ENCODE data around the gene VAPB. TPM values are rescaled to one million over a fixed set of nuclear protein-coding genes. Genes with fewer than 3 reads are reported as not detected.
A peak's percentile ranks its signal among the peaks of the same experiment; 100 is the strongest.

Gene VAPB
- total RNA-seq, 2 experiments from 2014 or later: 32.8 to 35.6 TPM

DNA sequence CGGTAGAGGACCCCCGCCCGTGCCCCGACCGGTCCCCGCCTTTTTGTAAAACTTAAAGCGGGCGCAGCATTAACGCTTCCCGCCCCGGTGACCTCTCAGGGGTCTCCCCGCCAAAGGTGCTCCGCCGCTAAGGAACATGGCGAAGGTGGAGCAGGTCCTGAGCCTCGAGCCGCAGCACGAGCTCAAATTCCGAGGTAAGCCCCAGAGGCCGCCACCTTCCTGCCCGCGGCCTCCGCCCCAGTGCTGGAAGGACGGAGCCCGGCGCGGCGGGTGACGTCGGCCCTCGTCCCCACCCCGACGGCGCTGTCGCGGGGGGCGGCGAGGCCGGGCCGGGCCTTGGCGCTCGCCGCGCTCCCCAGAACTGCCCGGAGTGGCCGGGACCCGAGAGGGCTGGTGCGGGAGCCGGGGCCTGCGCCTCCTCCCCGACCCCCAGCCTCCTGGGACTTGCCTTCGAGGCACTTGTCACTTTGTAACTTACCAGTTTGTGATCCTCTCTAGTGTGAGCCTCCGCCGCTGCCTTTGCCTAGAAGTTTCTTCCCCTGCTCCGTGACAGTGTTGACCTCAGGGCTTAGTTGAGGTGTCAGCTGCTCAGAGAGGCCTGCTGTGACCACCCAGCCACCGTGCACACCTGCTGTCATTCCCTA, 417 bp downstream of the VAPB start:
- Mint-ChIP-seq H3K9me3 (no peaks in the 10 kb centered on the region), H3K27ac (peak overlapping the region; percentile 90), H3K4me1 (peaks cover 32% of the 10 kb centered on the region), H3K27me3 (peaks cover 3% of the 10 kb centered on the region), H3K36me3 (peaks cover 32% of the 10 kb centered on the region), H3K4me3 (peak overlapping the region; percentile 94)
- DNase-seq: peak; percentile 72
- POLR2A ChIA-PET: interaction anchor here (0.7 to 2.0 kb wide), 12 partner anchors 9 to 1551 kb away, joined by 3 to 17 read pairs (median 6); partner anchors contain the start of genes FAM217B, PPP1R3D, RAB22A and STX16
- peak; percentile 57 for ATAC-seq (ENCODE audit: low read depth)

DNA sequence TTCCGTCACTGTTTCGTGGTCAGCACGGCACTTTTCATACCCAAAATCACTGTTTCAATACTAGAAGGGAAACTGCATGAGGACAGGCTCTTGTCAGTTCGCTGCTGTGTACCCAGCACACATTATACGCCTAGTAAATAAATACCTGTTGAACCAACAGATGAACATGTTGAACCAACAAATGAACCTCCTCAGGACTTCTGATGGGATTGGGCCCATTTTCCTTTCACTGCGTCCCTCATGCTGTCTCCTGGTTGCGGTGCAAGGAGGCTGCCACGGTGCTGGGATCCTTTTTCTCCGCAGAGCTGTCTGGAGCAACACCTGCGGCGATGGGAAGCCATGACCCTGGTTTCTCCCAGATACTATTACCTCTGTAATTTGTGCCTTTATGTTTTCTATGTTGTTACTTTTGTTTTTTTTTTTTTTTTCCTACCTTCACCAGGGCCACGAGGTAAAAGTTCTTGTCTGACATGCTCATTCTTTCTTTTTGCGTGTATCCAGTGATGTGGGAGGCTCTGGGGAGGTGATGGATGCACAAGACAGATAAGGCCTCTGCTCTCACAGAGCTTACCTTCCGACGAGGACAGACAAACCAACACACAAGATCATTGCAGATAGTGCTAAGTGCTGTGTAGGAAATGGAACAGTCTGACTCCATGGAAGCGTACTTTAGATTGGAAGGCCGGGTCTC, 1.1 kb downstream of the VAPB start:
- ATAC-seq (ENCODE audit: low read depth): no peak
- POLR2A ChIA-PET: interaction anchor here (1.4 to 2.0 kb wide), 4 partner anchors 9 to 84 kb away, joined by 5 to 17 read pairs (median 8); partner anchors contain the start of gene RAB22A
- H3K27ac Mint-ChIP-seq: peak overlapping the region; percentile 90

DNA sequence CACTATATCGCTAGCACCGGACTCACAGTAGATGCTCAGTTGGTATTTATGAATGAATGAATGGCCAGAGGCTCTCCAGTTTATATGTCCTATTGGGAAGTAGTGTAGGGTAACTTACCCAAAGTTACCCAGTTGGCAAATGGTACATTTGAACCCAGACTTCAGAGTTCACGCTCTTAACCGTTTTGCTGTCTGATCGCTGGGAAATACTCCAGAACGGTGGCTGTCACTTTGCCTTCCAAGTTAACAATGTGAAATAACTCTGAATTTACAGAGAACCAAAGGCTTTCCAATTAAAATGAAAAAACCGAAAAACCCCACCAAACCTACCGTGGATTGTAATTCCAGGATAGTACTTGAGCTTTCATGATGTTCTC, 1.6 kb downstream of the VAPB start:
- peaks cover 35% of the 10 kb centered on the region for H3K4me1 Mint-ChIP-seq

More for the DNA sequence above, 1.1 kb downstream of the VAPB start:
- H3K4me1 Mint-ChIP-seq: peaks cover 32% of the 10 kb centered on the region
- H3K4me3 Mint-ChIP-seq: peak overlapping the region; percentile 94
- DNase-seq: no peak
- no peaks in the 10 kb centered on the region for H3K27me3 Mint-ChIP-seq
- no peaks in the 10 kb centered on the region for H3K9me3 Mint-ChIP-seq
- peaks cover 32% of the 10 kb centered on the region for H3K36me3 Mint-ChIP-seq

DNA sequence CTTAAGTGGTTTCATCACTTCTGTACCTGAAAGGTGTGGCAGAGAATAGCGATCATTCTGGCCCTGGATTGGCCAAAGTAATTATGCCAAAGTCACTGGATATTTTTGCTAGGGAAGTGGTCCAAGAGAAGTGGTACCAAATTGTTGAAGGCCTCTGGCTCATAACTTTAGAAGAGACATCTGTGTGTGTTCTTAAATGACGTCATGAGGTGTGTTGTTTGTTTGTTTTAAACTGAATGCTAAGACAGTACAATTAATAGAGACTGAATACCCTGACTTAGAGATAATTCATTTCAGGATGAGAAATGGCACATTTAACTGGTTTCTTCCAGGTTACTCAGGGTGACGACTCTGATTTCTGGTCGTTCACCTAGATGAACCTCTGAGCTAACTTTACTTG, 3.3 kb downstream of the VAPB start:
- POLR2A ChIA-PET: no interaction called here
- Mint-ChIP-seq H3K4me3 (no peak overlapping the region), H3K9me3 (no peaks in the 10 kb centered on the region), H3K27ac (no peak overlapping the region), H3K36me3 (peaks cover 40% of the 10 kb centered on the region), H3K4me1 (peaks cover 44% of the 10 kb centered on the region), H3K27me3 (no peaks in the 10 kb centered on the region)
- ATAC-seq (ENCODE audit: low read depth) (no peak), DNase-seq (no peak)

More for the DNA sequence above, 1.6 kb downstream of the VAPB start:
- Mint-ChIP-seq H3K4me3 (peak overlapping the region; percentile 94), H3K36me3 (peaks cover 32% of the 10 kb centered on the region), H3K9me3 (no peaks in the 10 kb centered on the region), H3K27me3 (no peaks in the 10 kb centered on the region), H3K27ac (peak overlapping the region; percentile 90)
- DNase-seq: no peak
- POLR2A ChIA-PET: interaction anchor here (2.0 kb wide), 1 partner anchor 81 kb away, joined by 17 read pairs; the partner anchor contains the start of gene RAB22A
- ATAC-seq (ENCODE audit: low read depth): no peak

DNA sequence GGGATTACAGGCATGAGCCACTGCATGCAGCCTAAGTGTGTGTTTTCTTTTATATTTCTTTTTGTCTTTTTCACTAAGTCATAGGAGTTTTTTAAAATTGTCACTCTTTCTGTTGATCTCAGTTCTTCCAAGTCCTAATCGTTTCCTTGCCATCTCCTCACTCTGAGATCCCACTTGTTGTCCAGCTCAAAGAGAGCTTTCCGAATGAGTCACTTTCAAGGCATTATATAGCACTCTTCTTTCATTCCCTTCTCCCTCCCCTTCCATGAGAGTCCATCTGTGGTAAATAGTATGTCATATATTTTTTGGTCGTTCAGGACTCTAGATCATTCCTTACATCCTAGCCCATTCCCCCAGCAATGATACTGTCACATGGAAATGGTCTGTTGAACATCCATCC, 4.3 kb downstream of the VAPB start:
- Mint-ChIP-seq H3K27ac (no peak overlapping the region), H3K4me1 (peaks cover 51% of the 10 kb centered on the region), H3K9me3 (no peaks in the 10 kb centered on the region), H3K36me3 (peaks cover 50% of the 10 kb centered on the region), H3K27me3 (no peaks in the 10 kb centered on the region), H3K4me3 (no peak overlapping the region)
- POLR2A ChIA-PET: no interaction called here
- DNase-seq (no peak), ATAC-seq (ENCODE audit: low read depth) (no peak)

DNA sequence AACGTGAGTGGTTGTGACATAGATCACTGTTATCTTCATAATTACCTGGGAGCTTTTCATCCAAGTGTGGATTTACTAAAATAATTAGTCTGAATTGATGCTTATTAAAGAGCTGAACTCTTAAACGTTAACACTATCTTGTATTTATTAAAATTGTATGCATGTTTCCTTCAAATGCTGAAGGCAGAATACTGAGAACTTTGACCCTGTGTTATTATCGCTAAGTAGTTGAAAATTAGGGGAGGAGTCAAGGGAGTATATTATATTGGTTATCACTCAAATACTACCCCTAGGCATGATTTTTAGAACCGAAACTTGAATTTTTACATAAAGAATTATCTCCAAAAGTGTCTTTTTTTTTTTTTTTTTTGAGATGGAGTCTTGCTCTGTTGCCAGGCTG, 5.8 kb downstream of the VAPB start:
- POLR2A ChIA-PET: no interaction called here
- Mint-ChIP-seq H3K27me3 (no peaks in the 10 kb centered on the region), H3K4me1 (peaks cover 57% of the 10 kb centered on the region), H3K9me3 (no peaks in the 10 kb centered on the region), H3K27ac (no peak overlapping the region), H3K4me3 (no peak overlapping the region), H3K36me3 (peaks cover 57% of the 10 kb centered on the region)
- DNase-seq: no peak
- ATAC-seq (ENCODE audit: low read depth): no peak

DNA sequence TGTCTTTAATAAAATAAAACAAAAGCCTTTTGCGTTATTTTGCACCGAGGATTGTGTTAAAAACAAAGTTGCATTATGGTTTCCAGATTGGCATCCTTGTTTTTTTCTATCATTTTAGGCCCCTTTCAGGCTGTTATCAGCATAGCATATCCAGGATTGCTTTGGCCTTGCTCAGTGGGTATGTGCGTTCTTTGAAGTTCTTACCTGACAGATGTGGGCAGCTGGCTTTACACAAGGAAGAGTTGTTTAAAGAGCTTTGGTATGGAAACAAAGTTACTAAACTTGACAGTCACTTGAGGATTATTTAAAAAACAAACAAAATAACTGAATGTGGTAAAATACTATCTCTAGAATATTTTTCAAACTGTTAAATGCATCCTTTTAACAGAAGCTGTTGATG, 6.6 kb downstream of the VAPB start:
- Mint-ChIP-seq H3K27me3 (no peaks in the 10 kb centered on the region), H3K4me3 (no peak overlapping the region), H3K4me1 (peaks cover 57% of the 10 kb centered on the region), H3K36me3 (peaks cover 54% of the 10 kb centered on the region), H3K27ac (no peak overlapping the region), H3K9me3 (no peaks in the 10 kb centered on the region)
- DNase-seq (no peak), ATAC-seq (ENCODE audit: low read depth) (no peak)
- POLR2A ChIA-PET: no interaction called here

DNA sequence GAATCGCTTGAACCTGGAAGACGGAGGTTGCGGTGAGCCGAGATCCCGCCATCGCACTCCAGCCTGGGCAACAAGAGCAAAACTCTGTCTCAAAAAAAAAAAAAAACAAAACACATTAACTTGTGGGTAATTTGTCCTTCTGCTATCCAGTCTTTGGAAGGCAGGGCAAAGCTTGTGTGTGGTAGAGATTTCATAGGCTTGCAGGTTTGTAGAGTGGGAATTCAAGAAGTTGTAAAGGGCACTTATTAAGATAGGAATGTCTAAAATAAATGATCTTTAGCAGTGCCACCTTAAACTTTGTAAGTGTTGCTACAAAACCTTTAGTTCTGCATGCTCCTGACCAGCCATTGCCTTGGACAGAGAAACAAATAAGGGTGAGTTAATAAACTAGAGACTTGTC, 8.4 kb downstream of the VAPB start:
- Mint-ChIP-seq H3K27ac (no peak overlapping the region), H3K9me3 (no peaks in the 10 kb centered on the region), H3K4me3 (no peak overlapping the region), H3K27me3 (no peaks in the 10 kb centered on the region), H3K36me3 (peaks cover 40% of the 10 kb centered on the region), H3K4me1 (peaks cover 47% of the 10 kb centered on the region)
- ATAC-seq (ENCODE audit: low read depth): no peak
- DNase-seq: no peak
- POLR2A ChIA-PET: no interaction called here

DNA sequence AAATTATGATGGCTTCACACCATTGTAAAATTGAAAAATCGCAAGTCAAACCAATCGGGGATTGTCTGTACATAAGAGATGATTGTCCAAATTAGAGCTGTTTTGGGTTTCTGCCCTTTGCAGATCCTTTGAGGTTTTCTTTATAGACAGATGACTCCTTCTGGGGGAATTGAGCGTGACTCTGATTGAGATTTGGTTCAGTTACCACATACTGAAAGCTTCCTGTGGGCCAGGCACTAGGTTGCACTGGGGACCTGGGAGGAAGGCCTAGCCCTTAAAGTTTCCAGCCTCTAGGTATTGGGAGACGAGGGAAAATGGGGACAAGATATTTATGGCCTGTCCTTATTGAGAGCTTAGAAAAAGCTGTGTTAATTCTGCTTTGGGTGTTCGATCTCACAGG, 9.2 kb downstream of the VAPB start:
- peak overlapping the region; percentile 7 for H3K4me3 Mint-ChIP-seq
- no peak overlapping the region for H3K27ac Mint-ChIP-seq
- H3K36me3 Mint-ChIP-seq: peaks cover 37% of the 10 kb centered on the region
- peaks cover 41% of the 10 kb centered on the region for H3K4me1 Mint-ChIP-seq
- no peak for DNase-seq
- no peaks in the 10 kb centered on the region for H3K9me3 Mint-ChIP-seq
- H3K27me3 Mint-ChIP-seq: no peaks in the 10 kb centered on the region
- no peak for ATAC-seq (ENCODE audit: low read depth)
- POLR2A ChIA-PET: interaction anchor here (1.8 kb wide), 1 partner anchor 9 kb away, joined by 7 read pairs; the partner anchor contains the start of gene VAPB

DNA sequence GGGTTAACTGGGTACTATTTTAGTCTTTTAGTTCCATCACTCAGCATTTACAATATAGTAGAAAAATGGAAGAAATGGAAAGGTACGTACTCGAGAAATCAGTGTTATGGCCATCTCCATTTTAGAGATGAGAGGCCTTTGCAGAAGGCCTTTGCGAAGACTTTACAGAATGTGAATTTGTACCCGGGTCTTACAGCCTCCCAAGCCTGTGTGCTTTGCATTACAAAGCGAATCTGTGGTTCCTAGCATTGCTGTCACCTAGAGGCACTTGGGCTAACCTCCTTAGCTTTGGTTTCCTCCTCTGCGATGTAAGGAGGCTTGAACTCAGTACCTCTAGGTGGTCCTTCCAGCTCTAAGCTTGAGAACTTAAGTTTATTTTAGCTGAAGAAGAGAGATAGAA, 10.9 kb downstream of the VAPB start:
- Mint-ChIP-seq H3K36me3 (peaks cover 29% of the 10 kb centered on the region), H3K4me3 (no peak overlapping the region), H3K27me3 (no peaks in the 10 kb centered on the region), H3K4me1 (peaks cover 34% of the 10 kb centered on the region), H3K27ac (no peak overlapping the region), H3K9me3 (no peaks in the 10 kb centered on the region)
- no peak for DNase-seq
- no peak for ATAC-seq (ENCODE audit: low read depth)
- POLR2A ChIA-PET: no interaction called here

DNA sequence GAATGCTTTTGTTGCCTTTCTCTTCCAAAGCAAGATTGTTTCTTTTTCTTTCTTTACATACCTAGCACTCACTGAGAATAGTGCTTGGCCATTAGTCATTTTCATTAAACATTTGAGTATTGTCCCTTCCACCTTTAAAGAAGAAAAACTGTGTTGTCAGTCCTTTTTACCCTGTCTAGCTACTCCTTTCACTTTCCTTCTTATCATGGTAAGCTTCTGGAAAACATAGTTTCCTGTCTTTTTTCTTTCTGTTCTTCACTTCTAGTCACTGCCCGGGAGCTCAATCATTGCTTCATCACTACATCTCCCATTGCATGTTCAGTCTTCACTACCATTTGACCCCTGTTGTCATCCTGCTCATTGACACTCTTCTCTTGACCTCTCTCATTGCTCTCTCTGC, 12.1 kb downstream of the VAPB start:
- Mint-ChIP-seq H3K36me3 (peaks cover 27% of the 10 kb centered on the region), H3K27me3 (no peaks in the 10 kb centered on the region), H3K4me1 (peaks cover 27% of the 10 kb centered on the region), H3K9me3 (no peaks in the 10 kb centered on the region), H3K27ac (no peak overlapping the region), H3K4me3 (no peak overlapping the region)
- ATAC-seq (ENCODE audit: low read depth) (no peak), DNase-seq (no peak)
- POLR2A ChIA-PET: interaction anchor here (1.3 kb wide), 1 partner anchor 12 kb away, joined by 4 read pairs; the partner anchor contains the start of gene VAPB

DNA sequence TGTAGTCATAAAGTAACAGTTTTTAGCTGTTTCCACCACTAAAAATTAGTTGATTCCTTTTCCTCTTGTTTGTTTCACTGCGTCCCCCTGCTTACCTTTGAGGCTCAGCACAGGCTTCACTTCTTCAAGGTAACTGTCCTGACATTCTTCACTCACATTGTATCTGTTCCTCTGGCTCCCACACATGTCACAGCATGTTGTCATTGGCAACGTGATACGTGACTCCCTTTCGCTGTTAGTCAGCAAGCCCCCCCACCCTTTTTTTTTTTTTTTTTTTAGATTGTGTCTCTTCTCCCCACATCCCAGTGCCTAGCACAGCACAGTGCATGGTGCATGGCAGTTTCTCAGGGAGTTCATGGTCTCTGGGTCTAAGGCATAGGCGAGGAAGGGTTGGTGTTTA, 13.3 kb downstream of the VAPB start:
- peaks cover 26% of the 10 kb centered on the region for H3K4me1 Mint-ChIP-seq

DNA sequence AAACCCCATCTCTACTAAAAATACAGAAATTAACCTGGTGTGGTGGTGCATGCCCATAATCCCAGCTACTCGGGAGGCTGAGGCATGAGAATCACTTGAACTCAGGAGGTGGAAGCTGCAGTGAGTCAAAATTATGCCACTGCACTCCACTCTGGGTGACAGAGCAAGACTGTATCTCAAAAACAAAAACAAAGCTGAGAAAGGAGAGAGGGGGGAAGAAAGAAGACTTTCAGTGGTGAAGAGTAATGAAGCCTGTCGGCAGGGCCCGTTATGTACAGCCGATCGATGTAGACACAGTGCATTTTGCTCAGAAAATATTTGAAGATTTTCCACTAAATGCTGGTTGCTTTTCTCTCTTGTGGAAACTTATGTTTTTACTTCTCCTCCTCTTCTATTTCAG, 13.8 kb downstream of the VAPB start:
- Mint-ChIP-seq H3K4me1 (peaks cover 26% of the 10 kb centered on the region), H3K9me3 (no peaks in the 10 kb centered on the region), H3K27ac (no peak overlapping the region), H3K4me3 (no peak overlapping the region), H3K27me3 (no peaks in the 10 kb centered on the region), H3K36me3 (peaks cover 15% of the 10 kb centered on the region)
- DNase-seq (no peak), ATAC-seq (ENCODE audit: low read depth) (no peak)
- POLR2A ChIA-PET: no interaction called here

More for the DNA sequence above, 13.3 kb downstream of the VAPB start:
- no peak overlapping the region for H3K4me3 Mint-ChIP-seq
- POLR2A ChIA-PET: no interaction called here
- H3K27me3 Mint-ChIP-seq: no peaks in the 10 kb centered on the region
- DNase-seq: no peak
- ATAC-seq (ENCODE audit: low read depth): no peak
- H3K9me3 Mint-ChIP-seq: no peaks in the 10 kb centered on the region
- no peak overlapping the region for H3K27ac Mint-ChIP-seq
- peaks cover 20% of the 10 kb centered on the region for H3K36me3 Mint-ChIP-seq

DNA sequence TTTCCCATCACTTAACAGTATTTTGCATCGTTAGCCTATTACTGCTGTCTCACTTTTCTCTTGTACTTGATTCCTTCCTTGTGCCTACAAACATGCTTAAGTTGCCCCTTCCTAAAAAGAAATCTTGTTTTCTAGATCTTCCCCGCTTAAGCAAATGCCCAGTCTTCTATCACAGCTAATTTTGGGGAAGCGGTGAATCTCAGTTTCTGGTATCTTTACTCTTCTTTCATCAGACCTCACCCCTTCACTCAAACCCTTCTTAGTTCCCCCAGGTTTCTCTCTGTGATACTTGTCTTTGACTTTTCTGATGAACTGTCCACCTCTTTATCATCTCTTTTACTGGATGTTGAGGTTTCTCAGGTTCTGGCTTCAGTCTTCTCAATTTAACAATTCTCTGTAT, 14.2 kb downstream of the VAPB start:
- no peak for DNase-seq
- ATAC-seq (ENCODE audit: low read depth): no peak
- H3K4me1 Mint-ChIP-seq: peaks cover 27% of the 10 kb centered on the region
- POLR2A ChIA-PET: no interaction called here
- peaks cover 12% of the 10 kb centered on the region for H3K36me3 Mint-ChIP-seq
- no peak overlapping the region for H3K4me3 Mint-ChIP-seq
- H3K27ac Mint-ChIP-seq: no peak overlapping the region
- H3K9me3 Mint-ChIP-seq: no peaks in the 10 kb centered on the region
- no peaks in the 10 kb centered on the region for H3K27me3 Mint-ChIP-seq
